ENCODE data around the gene FCHSD1. TPM values are rescaled to one million over a fixed set of nuclear protein-coding genes. Genes with fewer than 3 reads are reported as not detected.

Gene FCHSD1
- polyA plus RNA-seq, 5 donors, result 18.7 to 26.5 (median 19.1) TPM

- no peak for DNase-seq
These were observed 23.5 kb upstream of the FCHSD1 start for GRCh38 chr5:141674747-141675146.

GRCh38 chr5:141672841-141673813 is 21.9 kb upstream of the FCHSD1 start:
- DNase-seq, result no peak

- no peak for DNase-seq
These were observed 21.0 kb upstream of the FCHSD1 start for GRCh38 chr5:141672071-141672840.

GRCh38 chr5:141669520-141669919 is 18.3 kb upstream of the FCHSD1 start:
- DNase-seq, result no peak

- DNase-seq, result no peak
These were observed 17.5 kb upstream of the FCHSD1 start for GRCh38 chr5:141668601-141669265.

GRCh38 chr5:141665995-141666940 is 15.1 kb upstream of the FCHSD1 start:
- no peak for DNase-seq

- peak; percentile 66 to 71 for DNase-seq
These were observed 13.7 kb upstream of the FCHSD1 start for GRCh38 chr5:141664733-141665461.

GRCh38 chr5:141663506-141663905 is 12.3 kb upstream of the FCHSD1 start:
- no peak for DNase-seq

- no peak for DNase-seq
These were observed 10.8 kb upstream of the FCHSD1 start for GRCh38 chr5:141662028-141662427.

GRCh38 chr5:141657937-141658545 is 6.8 kb upstream of the FCHSD1 start:
- DNase-seq, result no peak

GRCh38 chr5:141657404-141657803 is 6.2 kb upstream of the FCHSD1 start:
- DNase-seq, result no peak

- DNase-seq, result no peak
These were observed 5.2 kb upstream of the FCHSD1 start for GRCh38 chr5:141656396-141656795.

GRCh38 chr5:141655020-141655419 is 3.8 kb upstream of the FCHSD1 start:
- no peak for DNase-seq

- no peak for DNase-seq
These were observed 3.1 kb upstream of the FCHSD1 start for GRCh38 chr5:141654298-141654697.

GRCh38 chr5:141651728-141652105 is 499 bp upstream of the FCHSD1 start:
- no peak for DNase-seq

- DNase-seq, result no peak
These were observed 1.2 kb downstream of the FCHSD1 start for GRCh38 chr5:141649972-141650371.

- no peak for DNase-seq
These were observed 2.0 kb downstream of the FCHSD1 start for GRCh38 chr5:141649056-141649688.

- DNase-seq, result no peak
These were observed 3.4 kb downstream of the FCHSD1 start for GRCh38 chr5:141647851-141648250.

GRCh38 chr5:141647242-141647641 is 4.0 kb downstream of the FCHSD1 start:
- no peak for DNase-seq

Measured in right lung (tissue), 5 donors.